Astrocyte (in vitro differentiated cells and primary cell): ENCODE results near the gene SLC38A9. TPM values are rescaled to one million over a fixed set of nuclear protein-coding genes. Genes with fewer than 3 reads are reported as not detected.

Experiments used
- DNase-seq: peaks from one replicate; pipeline ENCODE4 v3.0.0-alpha.2; 2010; ENCODE audit warnings: low read depth
- FAIRE-seq: peaks from 2 replicates; lab custom pipeline; 2011; peaks lifted over from hg19 to GRCh38; lab: Jason Lieb, UNC
- H2AFZ ChIP-seq: 2 replicates; pipeline ENCODE4 v1.6.0; 2012; ENCODE audit warnings: low read depth, low read length, inconsistent platforms
- H3K27ac ChIP-seq: 2 replicates; pipeline ENCODE4 v1.5.1; 2011; ENCODE audit warnings: low read depth, low read length, inconsistent platforms
- H3K27me3 ChIP-seq: 2 replicates; pipeline ENCODE4 v1.6.0; 2011; ENCODE audit warnings: low read length, inconsistent platforms; ENCODE audit not compliant: insufficient read depth
- H3K36me3 ChIP-seq: 2 replicates; pipeline ENCODE4 v1.5.1; 2011; ENCODE audit warnings: low read length, inconsistent platforms; ENCODE audit not compliant: insufficient read depth
- H3K4me1 ChIP-seq: 2 replicates; pipeline ENCODE4 v1.5.1; 2011; ENCODE audit warnings: low read length, inconsistent platforms; ENCODE audit not compliant: insufficient read depth
- H3K4me2 ChIP-seq: 2 replicates; pipeline ENCODE4 v1.6.0; 2012; ENCODE audit warnings: low read length, inconsistent platforms
- H3K4me3 ChIP-seq: 2 replicates; pipeline ENCODE4 v1.5.1; 2011; ENCODE audit warnings: low read depth, mild to moderate bottlenecking, low read length, inconsistent platforms; ENCODE audit not compliant: insufficient read depth
- H3K79me2 ChIP-seq: 2 replicates; pipeline ENCODE4 v1.6.0; 2012; ENCODE audit warnings: mild to moderate bottlenecking, low read length, inconsistent platforms; ENCODE audit not compliant: insufficient read depth
- H3K9ac ChIP-seq: 2 replicates; pipeline ENCODE4 v1.6.0; 2012; ENCODE audit warnings: mild to moderate bottlenecking, low read length, inconsistent platforms
- H3K9me3 ChIP-seq: 2 replicates; pipeline ENCODE4 v1.5.1; 2012; ENCODE audit warnings: low read depth, mild to moderate bottlenecking, low read length, inconsistent platforms; ENCODE audit not compliant: insufficient read depth
- H4K20me1 ChIP-seq: 2 replicates; pipeline ENCODE4 v1.6.0; 2012; ENCODE audit warnings: low read length, inconsistent platforms; ENCODE audit not compliant: insufficient read depth
- H3K27ac Mint-ChIP-seq: one replicate; pipeline ENCODE4 v1.8.0; 2021; ENCODE audit warnings: mild to moderate bottlenecking, mixed read lengths; ENCODE audit not compliant: unreplicated experiment
- H3K27me3 Mint-ChIP-seq: one replicate; pipeline ENCODE4 v1.8.0; 2021; ENCODE audit warnings: low read depth, mixed read lengths; ENCODE audit not compliant: unreplicated experiment
- H3K36me3 Mint-ChIP-seq: one replicate; pipeline ENCODE4 v1.8.0; 2021; ENCODE audit warnings: low read depth, mixed read lengths; ENCODE audit not compliant: unreplicated experiment
- H3K4me1 Mint-ChIP-seq: one replicate; pipeline ENCODE4 v1.8.0; 2021; ENCODE audit warnings: low read depth, mixed read lengths; ENCODE audit not compliant: unreplicated experiment
- H3K4me3 Mint-ChIP-seq: one replicate; pipeline ENCODE4 v1.8.0; 2021; ENCODE audit warnings: mild to moderate bottlenecking, moderate library complexity, mixed read lengths; ENCODE audit not compliant: unreplicated experiment
- H3K9me3 Mint-ChIP-seq: one replicate; pipeline ENCODE4 v1.8.0; 2021; ENCODE audit warnings: mild to moderate bottlenecking, mixed read lengths; ENCODE audit not compliant: unreplicated experiment
- CTCF ChIP-seq: IDR thresholded peaks from 2 replicates; pipeline ENCODE4 v1.5.1; 2011; ENCODE audit warnings: low read depth, mild to moderate bottlenecking, inconsistent platforms, low read length, moderate library complexity; ENCODE audit not compliant: insufficient read depth
- EZH2 ChIP-seq: IDR thresholded peaks from 2 replicates; pipeline ENCODE4 v1.6.1; 2012; ENCODE audit warnings: mild to moderate bottlenecking, low read length, inconsistent platforms; ENCODE audit not compliant: insufficient read depth
- total RNA-seq: library from RNA; stranded (reverse); gene quantifications from 2 replicates; pipeline ENCODE4 v1.2.1, GENCODE V29; 2021

SLC38A9 gene
- total RNA-seq, 1 donor from 2014 or later = 30.0 TPM

GRCh38 chr5:55622460-55622859, 89.7 kb downstream of the SLC38A9 start:
- H3K9me3 Mint-ChIP-seq = no peaks in the 10 kb centered on the region
- no peak for DNase-seq

GRCh38 chr5:55621229-55621628, 90.9 kb downstream of the SLC38A9 start:
- Mint-ChIP-seq H3K27ac (no peak overlapping the region), H3K27me3 (no peaks in the 10 kb centered on the region), H3K9me3 (no peaks in the 10 kb centered on the region), H3K4me1 (peaks cover 4% of the 10 kb centered on the region), H3K36me3 (peaks cover 4% of the 10 kb centered on the region), H3K4me3 (no peak overlapping the region)
- H4K20me1 ChIP-seq = no peaks in the 10 kb centered on the region
- H3K27ac ChIP-seq = no peak overlapping the region
- H3K9ac ChIP-seq = no peak overlapping the region
- DNase-seq (no peak), FAIRE-seq (no peak)
- H3K4me1 ChIP-seq = no peaks in the 10 kb centered on the region
- H3K36me3 ChIP-seq = no peaks in the 10 kb centered on the region
- no peak overlapping the region for H2AFZ ChIP-seq
- TF ChIP-seq EZH2 = no peak
- no peak for TF ChIP-seq CTCF
- H3K79me2 ChIP-seq = no peaks in the 10 kb centered on the region
- H3K4me3 ChIP-seq = no peak overlapping the region
- H3K9me3 ChIP-seq = no peaks in the 10 kb centered on the region
- H3K27me3 ChIP-seq = no peaks in the 10 kb centered on the region
- H3K4me2 ChIP-seq = no peak overlapping the region

More at GRCh38 chr5:55622460-55622859, 89.7 kb downstream of the SLC38A9 start:
- Mint-ChIP-seq H3K27me3 (no peaks in the 10 kb centered on the region), H3K4me1 (peaks cover 4% of the 10 kb centered on the region), H3K27ac (no peak overlapping the region), H3K4me3 (no peak overlapping the region), H3K36me3 (no peaks in the 10 kb centered on the region)
- no peak overlapping the region for H3K4me3 ChIP-seq
- H3K27me3 ChIP-seq = no peaks in the 10 kb centered on the region
- no peak overlapping the region for H3K27ac ChIP-seq
- no peak for TF ChIP-seq EZH2
- TF ChIP-seq CTCF = no peak
- no peak overlapping the region for H2AFZ ChIP-seq
- H3K4me2 ChIP-seq = no peak overlapping the region
- H4K20me1 ChIP-seq = no peaks in the 10 kb centered on the region
- no peaks in the 10 kb centered on the region for H3K79me2 ChIP-seq
- no peaks in the 10 kb centered on the region for H3K9me3 ChIP-seq
- no peaks in the 10 kb centered on the region for H3K4me1 ChIP-seq
- no peak overlapping the region for H3K9ac ChIP-seq
- FAIRE-seq = no peak
- H3K36me3 ChIP-seq = no peaks in the 10 kb centered on the region

DNA sequence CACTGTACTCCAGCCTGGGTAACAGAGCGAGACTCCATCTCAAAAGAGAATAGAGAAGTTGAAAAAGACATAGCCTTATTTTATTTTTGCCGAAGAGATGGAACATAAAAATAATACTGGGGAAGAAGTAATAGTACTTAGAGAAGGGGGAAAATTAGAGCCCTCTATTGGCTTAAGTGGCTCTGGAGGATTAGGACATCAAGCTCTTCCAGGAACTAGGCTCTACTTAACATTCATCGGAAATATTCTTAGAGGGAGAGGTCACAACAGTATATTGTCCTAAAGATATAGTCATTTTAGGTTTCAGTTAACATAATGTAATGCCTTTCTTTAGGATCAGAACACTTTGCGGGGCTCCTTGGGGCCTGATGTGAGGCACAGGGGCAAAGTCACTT, 91.4 kb downstream of the SLC38A9 start:
- DNase-seq (no peak), FAIRE-seq (no peak)
- no peaks in the 10 kb centered on the region for H3K27me3 ChIP-seq
- H2AFZ ChIP-seq = no peak overlapping the region
- H4K20me1 ChIP-seq = no peaks in the 10 kb centered on the region
- no peaks in the 10 kb centered on the region for H3K9me3 Mint-ChIP-seq
- H3K4me3 ChIP-seq = no peak overlapping the region
- no peaks in the 10 kb centered on the region for H3K27me3 Mint-ChIP-seq
- no peak overlapping the region for H3K27ac Mint-ChIP-seq
- no peak overlapping the region for H3K4me3 Mint-ChIP-seq
- no peaks in the 10 kb centered on the region for H3K36me3 ChIP-seq
- H3K9me3 ChIP-seq = no peaks in the 10 kb centered on the region
- H3K4me1 ChIP-seq = no peaks in the 10 kb centered on the region
- H3K4me2 ChIP-seq = no peak overlapping the region
- peaks cover 3% of the 10 kb centered on the region for H3K4me1 Mint-ChIP-seq
- no peak for TF ChIP-seq EZH2
- TF ChIP-seq CTCF = no peak
- no peaks in the 10 kb centered on the region for H3K79me2 ChIP-seq
- H3K27ac ChIP-seq = no peak overlapping the region
- H3K9ac ChIP-seq = no peak overlapping the region
- H3K36me3 Mint-ChIP-seq = peaks cover 4% of the 10 kb centered on the region
